ENCODE data around the gene TTC36.
A peak's percentile ranks its signal among the peaks of the same experiment; 100 is the strongest.
"Not testable (repeated sequence)": the region's sequence is repeated elsewhere in the genome, so short reads cannot be mapped to it uniquely, and the experiment has no call there.

Gene TTC36
- 1.9 to 3.3 (median 2.5) reads per million in 4 experiments for total RNA-seq

- DNase-seq = no peak
These were observed at the start of gene TTC36 for GRCh38 chr11:118527109-118527508. Gene TTC36 (plus strand): TSS chr11:118527474. CDS start chr11:118527495, 21 bp downstream.

- not testable (repeated sequence) for DNase-seq
These were observed 46.0 kb upstream of the TTC36 start for GRCh38 chr11:118481238-118481637.

- DNase-seq = no peak
These were observed 42.9 kb upstream of the TTC36 start for GRCh38 chr11:118484405-118484804.

GRCh38 chr11:118485273-118485672, 42.0 kb upstream of the TTC36 start:
- DNase-seq = no peak

GRCh38 chr11:118488480-118489109, 38.7 kb upstream of the TTC36 start:
- DNase-seq = peak; percentile 65

- no peak for DNase-seq
These were observed 36.2 kb upstream of the TTC36 start for GRCh38 chr11:118491041-118491440.

- DNase-seq = no peak
These were observed 29.4 kb upstream of the TTC36 start for GRCh38 chr11:118497831-118498230.

GRCh38 chr11:118503216-118503615, 24.1 kb upstream of the TTC36 start:
- DNase-seq = no peak

GRCh38 chr11:118511601-118512000, 15.7 kb upstream of the TTC36 start:
- DNase-seq = no peak

GRCh38 chr11:118514103-118514502, 13.2 kb upstream of the TTC36 start:
- no peak for DNase-seq

- no peak for DNase-seq
These were observed 7.7 kb upstream of the TTC36 start for GRCh38 chr11:118519549-118519948.

GRCh38 chr11:118521892-118522311, 5.4 kb upstream of the TTC36 start:
- DNase-seq = no peak

- DNase-seq = no peak
These were observed 4.7 kb upstream of the TTC36 start for GRCh38 chr11:118522571-118523072.

GRCh38 chr11:118524356-118524755, 2.9 kb upstream of the TTC36 start:
- no peak for DNase-seq

- no peak for DNase-seq
These were observed 2.4 kb upstream of the TTC36 start for GRCh38 chr11:118524757-118525470.

- DNase-seq = no peak
These were observed 586 bp upstream of the TTC36 start for GRCh38 chr11:118526688-118527087.

GRCh38 chr11:118528511-118528910, 1.2 kb downstream of the TTC36 start:
- DNase-seq = no peak

GRCh38 chr11:118529584-118530175, 2.4 kb downstream of the TTC36 start:
- no peak for DNase-seq

- DNase-seq = no peak
These were observed 3.0 kb downstream of the TTC36 start for GRCh38 chr11:118530180-118530682.

GRCh38 chr11:118530683-118531596, 3.7 kb downstream of the TTC36 start, which contains the start of gene TMEM25:
Gene TMEM25 (plus strand): TSS chr11:118531192. CDS start chr11:118531802, 610 bp downstream.
- DNase-seq = peak; percentile 46

- DNase-seq = no peak
These were observed 4.4 kb downstream of the TTC36 start for GRCh38 chr11:118531597-118532084.

GRCh38 chr11:118532091-118532490, 4.8 kb downstream of the TTC36 start:
- DNase-seq = no peak

All from effector CD8-positive, alpha-beta T cell (primary cell).